ENCODE data around the gene SSTR1.
A peak's percentile ranks its signal among the peaks of the same experiment; 100 is the strongest.

SSTR1 gene

GRCh38 chr14:38202444-38203191 lies 5.1 kb upstream of the SSTR1 start:
- H3K4me3 ChIP-seq (ENCODE audit: low read depth, low read length), result no peak overlapping the region

- H3K4me3 ChIP-seq (ENCODE audit: low read depth, low read length), result no peak overlapping the region
Observed at GRCh38 chr14:38203929-38204718, 3.6 kb upstream of the SSTR1 start.

GRCh38 chr14:38204719-38205115 lies 3.0 kb upstream of the SSTR1 start:
- no peak overlapping the region for H3K4me3 ChIP-seq (ENCODE audit: low read depth, low read length)

GRCh38 chr14:38205119-38205813 lies 2.4 kb upstream of the SSTR1 start:
- no peak overlapping the region for H3K4me3 ChIP-seq (ENCODE audit: low read depth, low read length)

GRCh38 chr14:38205949-38206665 lies 1.6 kb upstream of the SSTR1 start:
- no peak overlapping the region for H3K4me3 ChIP-seq (ENCODE audit: low read depth, low read length)

GRCh38 chr14:38206689-38207376 lies 871 bp upstream of the SSTR1 start:
- H3K4me3 ChIP-seq (ENCODE audit: low read depth, low read length), result no peak overlapping the region

- H3K4me3 ChIP-seq (ENCODE audit: low read depth, low read length), result no peak overlapping the region
Observed at GRCh38 chr14:38207377-38207735, 348 bp upstream of the SSTR1 start.

GRCh38 chr14:38208618-38209562 lies 1.2 kb downstream of the SSTR1 start:
- H3K4me3 ChIP-seq (ENCODE audit: low read depth, low read length), result peak overlapping the region; percentile 21

GRCh38 chr14:38209572-38210557 lies 2.2 kb downstream of the SSTR1 start:
- peak overlapping the region; percentile 21 for H3K4me3 ChIP-seq (ENCODE audit: low read depth, low read length)

- no peak overlapping the region for H3K4me3 ChIP-seq (ENCODE audit: low read depth, low read length)
Observed at GRCh38 chr14:38210587-38211216, 3.0 kb downstream of the SSTR1 start.

GRCh38 chr14:38211255-38211735 lies 3.6 kb downstream of the SSTR1 start:
- peak overlapping the region; percentile 17 for H3K4me3 ChIP-seq (ENCODE audit: low read depth, low read length)

- no peak overlapping the region for H3K4me3 ChIP-seq (ENCODE audit: low read depth, low read length)
Observed at GRCh38 chr14:38212111-38212510, 4.4 kb downstream of the SSTR1 start.

- H3K4me3 ChIP-seq (ENCODE audit: low read depth, low read length), result no peak overlapping the region
Observed at GRCh38 chr14:38213001-38213400, 5.3 kb downstream of the SSTR1 start.

GRCh38 chr14:38217553-38217952 lies 9.8 kb downstream of the SSTR1 start:
- no peak overlapping the region for H3K4me3 ChIP-seq (ENCODE audit: low read depth, low read length)

GRCh38 chr14:38221077-38221476 lies 13.4 kb downstream of the SSTR1 start:
- no peak overlapping the region for H3K4me3 ChIP-seq (ENCODE audit: low read depth, low read length)

GRCh38 chr14:38224338-38224737 lies 16.6 kb downstream of the SSTR1 start:
- H3K4me3 ChIP-seq (ENCODE audit: low read depth, low read length), result no peak overlapping the region

- no peak overlapping the region for H3K4me3 ChIP-seq (ENCODE audit: low read depth, low read length)
Observed at GRCh38 chr14:38225946-38226345, 18.2 kb downstream of the SSTR1 start.

- H3K4me3 ChIP-seq (ENCODE audit: low read depth, low read length), result no peak overlapping the region
Observed at GRCh38 chr14:38226366-38226765, 18.7 kb downstream of the SSTR1 start.
